Breast epithelium (tissue), 3 donors: ENCODE data around the gene COQ8B.

Experiments used
- CTCF ChIP-seq, 3 donors: fragments of 450-650 bp; IDR thresholded peaks; one replicate each; pipeline ENCODE4 v1.5.1; 2016 to 2017; ENCODE audit warnings: antibody characterized with exemption in 3 of 3, mild to moderate bottlenecking in 3 of 3, moderate library complexity in 3 of 3
- POLR2A ChIP-seq: fragments of 450-650 bp; IDR thresholded peaks from one replicate; pipeline ENCODE4 v1.6.1; 2016; ENCODE audit warnings: antibody characterized with exemption, mild to moderate bottlenecking, moderate library complexity
- POLR2AphosphoS5 ChIP-seq, 3 donors: sonication (generic); formaldehyde crosslinking; IDR thresholded peaks; one replicate each; pipeline ENCODE4 v1.6.1; 2017; ENCODE audit warnings: antibody characterized with exemption in 3 of 3

GRCh38 chr19:40705950-40706619 is 10.6 kb downstream of the COQ8B start:
- TF ChIP-seq CTCF (IDR thresholded peaks at IDR 0.05), result no peak
- TF ChIP-seq POLR2A, result no peak
- TF ChIP-seq POLR2AphosphoS5 (IDR thresholded peaks at IDR 0.05), result no peak
